Cardiac muscle cell (in vitro differentiated cells and primary cell): Measurements from ENCODE around the gene AIMP1. TPM values are rescaled to one million over a fixed set of nuclear protein-coding genes. Genes with fewer than 3 reads are reported as not detected.
A peak's percentile ranks its signal among the peaks of the same experiment; 100 is the strongest.

Experiments
- DNase-seq, 2 donors: peaks; one replicate each; pipeline versions ENCODE4 v3.0.0 to v3.0.0-alpha.2; 2010 to 2017; ENCODE audit warnings: low read depth in 1 of 2, low spot score in 1 of 2
- H3K27ac ChIP-seq: fragments of 200-600 bp; sonication (generic); 2 replicates; pipeline ENCODE4 v1.5.1; 2016
- H3K27me3 ChIP-seq: fragments of 200-600 bp; sonication (generic); 2 replicates; pipeline ENCODE4 v1.6.0; 2016; ENCODE audit warnings: control low read depth
- H3K36me3 ChIP-seq: fragments of 200-600 bp; sonication (generic); 2 replicates; pipeline ENCODE4 v1.5.1; 2016; ENCODE audit warnings: control low read depth
- H3K4me1 ChIP-seq: fragments of 200-600 bp; sonication (generic); 2 replicates; pipeline ENCODE4 v1.8.1; 2017; ENCODE audit warnings: low read depth, mild to moderate bottlenecking, mixed run types
- H3K4me3 ChIP-seq: fragments of 200-600 bp; sonication (generic); 2 replicates; pipeline ENCODE4 v1.5.1; 2016; ENCODE audit warnings: mild to moderate bottlenecking
- H3K9me3 ChIP-seq: fragments of 200-600 bp; sonication (generic); 2 replicates; pipeline ENCODE4 v1.5.1; 2017; ENCODE audit warnings: low read depth, mild to moderate bottlenecking, control low read depth
- polyA plus RNA-seq: library from polyadenylated mRNA; unstranded; fragments of >200 nt; fragmentation: Nextera tagmentation; extraction: Ambion mirVana; gene quantifications from 2 replicates; pipeline ENCODE4 v1.2.1, GENCODE V29; 2016
- total RNA-seq: library from RNA; depleted of rRNA; stranded (reverse); fragments of >200 nt; gene quantifications from 2 replicates; pipeline ENCODE4 v1.2.3, GENCODE V29; 2016
- TF ChIP-seq, protein P1 (sequence below): IDR thresholded peaks from 2 replicates; pipeline ENCODE4 v1.5.1; 2012; ENCODE audit warnings: low read depth, mild to moderate bottlenecking, low read length

Gene AIMP1
- total and polyA plus RNA-seq, 2 experiments from 2014 or later = 19.7 to 49.1 TPM

DNA sequence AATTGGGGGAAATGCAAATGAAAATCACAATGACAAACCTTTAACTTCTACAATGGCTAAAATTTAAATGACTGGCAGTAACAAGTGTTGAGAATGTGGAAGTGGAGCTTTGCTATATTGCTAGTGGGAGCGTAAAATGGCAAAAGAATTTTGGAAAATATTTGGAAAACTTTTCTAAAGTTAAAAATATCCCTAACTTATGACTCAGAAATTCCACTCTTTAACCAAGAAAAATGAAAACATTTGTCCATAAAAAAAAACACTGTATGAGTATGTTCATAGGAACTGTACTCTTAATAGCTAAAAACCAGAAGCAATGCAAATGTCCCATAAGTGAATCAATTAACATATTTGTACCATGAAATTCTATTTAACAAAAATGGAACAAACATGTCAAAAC, 4.0 kb upstream of the AIMP1 start:
- TF ChIP-seq, protein P1, sequence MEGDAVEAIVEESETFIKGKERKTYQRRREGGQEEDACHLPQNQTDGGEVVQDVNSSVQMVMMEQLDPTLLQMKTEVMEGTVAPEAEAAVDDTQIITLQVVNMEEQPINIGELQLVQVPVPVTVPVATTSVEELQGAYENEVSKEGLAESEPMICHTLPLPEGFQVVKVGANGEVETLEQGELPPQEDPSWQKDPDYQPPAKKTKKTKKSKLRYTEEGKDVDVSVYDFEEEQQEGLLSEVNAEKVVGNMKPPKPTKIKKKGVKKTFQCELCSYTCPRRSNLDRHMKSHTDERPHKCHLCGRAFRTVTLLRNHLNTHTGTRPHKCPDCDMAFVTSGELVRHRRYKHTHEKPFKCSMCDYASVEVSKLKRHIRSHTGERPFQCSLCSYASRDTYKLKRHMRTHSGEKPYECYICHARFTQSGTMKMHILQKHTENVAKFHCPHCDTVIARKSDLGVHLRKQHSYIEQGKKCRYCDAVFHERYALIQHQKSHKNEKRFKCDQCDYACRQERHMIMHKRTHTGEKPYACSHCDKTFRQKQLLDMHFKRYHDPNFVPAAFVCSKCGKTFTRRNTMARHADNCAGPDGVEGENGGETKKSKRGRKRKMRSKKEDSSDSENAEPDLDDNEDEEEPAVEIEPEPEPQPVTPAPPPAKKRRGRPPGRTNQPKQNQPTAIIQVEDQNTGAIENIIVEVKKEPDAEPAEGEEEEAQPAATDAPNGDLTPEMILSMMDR = no peak
- no peaks in the 10 kb centered on the region for H3K9me3 ChIP-seq
- no peak overlapping the region for H3K27ac ChIP-seq
- H3K27me3 ChIP-seq = no peaks in the 10 kb centered on the region
- H3K4me3 ChIP-seq = no peak overlapping the region
- peaks cover 6% of the 10 kb centered on the region for H3K36me3 ChIP-seq
- no peak for DNase-seq
- H3K4me1 ChIP-seq = peaks cover 8% of the 10 kb centered on the region

DNA sequence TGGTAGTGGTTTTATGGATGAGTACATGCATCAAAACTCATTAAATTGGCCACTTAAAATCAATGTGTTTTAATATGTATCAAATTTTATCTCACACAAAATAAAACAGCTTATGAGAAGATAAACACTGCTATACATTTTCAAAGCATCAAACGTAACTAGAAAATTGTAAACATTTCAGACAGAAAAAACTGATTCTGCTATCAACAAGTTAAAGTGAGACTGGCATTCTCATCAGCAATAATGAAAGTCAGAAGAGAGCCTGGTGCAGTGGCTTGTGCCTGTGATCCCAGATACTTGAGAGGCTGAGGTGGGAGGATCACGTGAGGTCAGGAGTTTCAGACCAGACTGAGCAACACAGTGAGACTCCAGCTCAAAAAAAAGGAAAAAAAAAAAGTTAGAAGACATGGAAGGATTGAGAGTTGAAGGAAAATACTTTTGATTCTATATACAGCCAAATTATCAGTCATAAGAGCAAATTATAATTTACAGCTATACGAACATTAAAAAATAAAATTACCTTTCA, 3.3 kb upstream of the AIMP1 start:
- Histone ChIP-seq H3K4me1 (peaks cover 15% of the 10 kb centered on the region), H3K27ac (no peak overlapping the region), H3K27me3 (no peaks in the 10 kb centered on the region), H3K36me3 (peaks cover 3% of the 10 kb centered on the region), H3K4me3 (no peak overlapping the region), H3K9me3 (no peaks in the 10 kb centered on the region)
- TF ChIP-seq, protein P1 = no peak
- DNase-seq = no peak

DNA sequence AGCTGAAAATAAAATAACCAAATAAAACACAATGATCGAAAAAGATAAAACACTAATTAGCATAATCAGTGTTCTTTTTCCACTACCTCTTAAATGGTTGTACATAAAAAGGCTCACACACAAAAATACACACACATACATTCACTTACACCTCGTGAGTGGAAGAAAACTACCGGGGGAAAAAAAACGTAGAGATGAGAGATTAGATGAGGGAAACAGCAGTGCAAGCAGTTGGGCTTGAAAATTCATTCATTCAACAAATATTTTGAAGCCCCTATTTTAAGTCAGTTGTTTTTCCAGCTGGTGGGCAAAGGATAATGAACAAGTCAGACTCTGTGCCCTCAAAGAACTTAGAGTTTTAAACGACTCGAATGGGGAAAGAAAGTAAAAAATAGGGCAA, 1.4 kb upstream of the AIMP1 start:
- DNase-seq = no peak
- Histone ChIP-seq H3K4me3 (peak overlapping the region; percentile 91), H3K9me3 (no peaks in the 10 kb centered on the region), H3K27me3 (no peaks in the 10 kb centered on the region), H3K27ac (peak overlapping the region; percentile 100), H3K36me3 (peaks cover 3% of the 10 kb centered on the region), H3K4me1 (peaks cover 16% of the 10 kb centered on the region)
- TF ChIP-seq, protein P1 = no peak

DNA sequence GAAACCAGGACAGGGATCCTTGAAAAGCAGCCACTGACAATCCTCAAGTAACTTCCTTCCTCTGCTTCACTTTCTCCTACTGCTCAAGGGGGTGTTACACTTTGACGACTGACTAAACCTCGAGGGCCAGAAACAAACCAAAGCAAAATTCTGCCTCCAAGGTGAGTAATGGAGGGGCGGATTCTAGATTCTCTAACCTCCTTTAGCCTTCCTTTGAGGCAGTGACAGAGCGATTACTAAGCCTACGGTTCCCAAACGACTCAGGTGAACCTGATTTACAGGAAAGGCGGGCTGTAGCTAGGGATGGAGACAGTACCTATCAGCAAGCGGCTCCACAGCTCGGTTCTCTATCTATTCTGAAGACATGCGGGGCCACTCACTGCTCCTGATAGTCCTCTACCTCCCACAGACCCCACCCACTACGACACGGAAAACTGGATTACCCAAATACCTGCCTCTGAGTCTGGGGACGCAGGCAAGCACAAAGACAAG, 828 bp upstream of the AIMP1 start:
- TF ChIP-seq, protein P1 = no peak
- no peaks in the 10 kb centered on the region for H3K9me3 ChIP-seq

DNA sequence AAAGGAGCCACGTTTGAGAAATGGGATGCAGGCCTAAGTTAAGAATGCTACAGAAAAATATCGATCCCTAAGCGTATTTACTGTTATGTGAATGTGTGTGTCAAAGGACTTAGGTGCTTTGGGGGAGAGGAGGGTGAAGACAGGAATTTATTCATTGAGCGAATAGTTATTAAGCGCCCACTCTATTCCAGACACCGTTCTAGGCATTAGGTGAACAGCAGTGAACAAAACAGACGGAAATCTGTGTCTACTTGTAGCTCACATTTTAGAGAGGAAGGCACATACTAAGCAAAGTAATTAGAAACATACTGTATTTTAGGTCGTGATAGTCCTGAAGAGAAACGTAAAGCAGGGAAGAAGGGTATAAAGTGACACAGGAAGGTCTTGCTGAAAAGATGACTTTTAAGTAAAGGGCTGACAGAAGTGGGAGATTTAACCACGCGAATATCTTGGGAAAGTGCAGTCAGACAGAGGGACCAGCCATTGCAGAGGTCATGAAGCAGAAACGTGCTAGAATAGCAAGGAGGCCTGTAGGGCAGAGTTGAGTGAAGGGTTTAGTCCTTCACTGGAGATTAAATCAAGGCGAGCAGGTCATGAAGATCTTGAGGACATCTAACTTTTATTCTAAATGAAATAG, 541 bp downstream of the AIMP1 start:
- DNase-seq = peak in 1 of 2 donors; percentile 14
- H3K36me3 ChIP-seq = peaks cover 3% of the 10 kb centered on the region
- peak overlapping the region; percentile 100 for H3K27ac ChIP-seq
- peaks cover 16% of the 10 kb centered on the region for H3K4me1 ChIP-seq
- H3K27me3 ChIP-seq = no peaks in the 10 kb centered on the region
- H3K4me3 ChIP-seq = peak overlapping the region; percentile 91
- H3K9me3 ChIP-seq = no peaks in the 10 kb centered on the region
- TF ChIP-seq, protein P1 = no peak

More for the DNA sequence above, 828 bp upstream of the AIMP1 start:
- H3K27me3 ChIP-seq = no peaks in the 10 kb centered on the region
- peak overlapping the region; percentile 91 for H3K4me3 ChIP-seq
- peak overlapping the region; percentile 100 for H3K27ac ChIP-seq
- peaks cover 16% of the 10 kb centered on the region for H3K4me1 ChIP-seq
- peaks cover 3% of the 10 kb centered on the region for H3K36me3 ChIP-seq
- no peak for DNase-seq
